Caco-2 (cell line): ENCODE measurements around the gene MED8. TPM values are rescaled to one million over a fixed set of nuclear protein-coding genes. Genes with fewer than 3 reads are reported as not detected.

Source experiments
- BruUV-seq: library from RNA; stranded (reverse); fragments of 400-500 nt; replicated peaks from 2 replicates; lab custom pipeline; 2021; lab: Mats Ljungman, UMichigan
- CTCF ChIA-PET: fragments of 300-600 bp; sonication (Branson Sonifier 250); formaldehyde crosslinking; loops from one replicate; lab custom pipeline; 2022; ENCODE audit warnings: antibody characterized with exemption; lab: Charles Lee
- POLR2A ChIA-PET: fragments of 300-600 bp; sonication (Branson Sonifier 250); formaldehyde crosslinking; loops from one replicate; lab custom pipeline; 2022; ENCODE audit warnings: antibody characterized with exemption; lab: Charles Lee
- DNase-seq, 2 experiments: peaks; one replicate each; pipeline versions ENCODE4 v3.0.0 to v3.0.0-alpha.2; 2020 to 2022
- H3K27me3 ChIP-seq: replicated peaks from 2 replicates; pipeline ENCODE4 v1.6.0; 2011; ENCODE audit warnings: low read length; ENCODE audit not compliant: control insufficient read depth, insufficient read depth
- H3K36me3 ChIP-seq: 2 replicates; pipeline ENCODE4 v1.5.1; 2011; ENCODE audit warnings: low read length; ENCODE audit not compliant: control insufficient read depth, insufficient read depth
- H3K4me1 ChIP-seq: fragments of 250-450 bp; sonication (Bioruptor Pico); 2 replicates; pipeline ENCODE4 v1.5.1; 2020; ENCODE audit warnings: mild to moderate bottlenecking
- H3K4me3 ChIP-seq: 2 replicates; pipeline ENCODE4 v1.5.1; 2011; ENCODE audit warnings: low read depth, mild to moderate bottlenecking, control low read depth, low read length
- H3K9me3 ChIP-seq: fragments of 250-450 bp; sonication (Bioruptor Pico); 2 replicates; pipeline ENCODE4 v1.5.1; 2020; ENCODE audit warnings: mild to moderate bottlenecking, moderate library complexity
- H3K27ac Mint-ChIP-seq: one replicate; pipeline ENCODE4 v1.8.0; 2022; ENCODE audit warnings: mixed read lengths; ENCODE audit not compliant: unreplicated experiment
- H3K27me3 Mint-ChIP-seq: one replicate; pipeline ENCODE4 v1.8.0; 2022; ENCODE audit warnings: mixed read lengths; ENCODE audit not compliant: insufficient read depth, unreplicated experiment
- H3K36me3 Mint-ChIP-seq: one replicate; pipeline ENCODE4 v1.8.0; 2022; ENCODE audit warnings: mild to moderate bottlenecking, mixed read lengths; ENCODE audit not compliant: insufficient read depth, unreplicated experiment
- H3K4me1 Mint-ChIP-seq: one replicate; pipeline ENCODE4 v1.8.0; 2022; ENCODE audit warnings: low read depth, mixed read lengths; ENCODE audit not compliant: unreplicated experiment
- H3K4me3 Mint-ChIP-seq: one replicate; pipeline ENCODE4 v1.8.0; 2022; ENCODE audit warnings: mild to moderate bottlenecking, moderate library complexity, mixed read lengths; ENCODE audit not compliant: unreplicated experiment
- H3K9me3 Mint-ChIP-seq: one replicate; pipeline ENCODE4 v1.8.0; 2022; ENCODE audit warnings: mixed read lengths; ENCODE audit not compliant: unreplicated experiment
- CTCF ChIP-seq, 2 experiments: fragments of 200-600 bp in 1 of 2; IDR thresholded peaks; 1 replicate in 1 of 2; 2 replicates in 1 of 2; pipeline versions ENCODE4 v1.5.1 to v1.8.0; 2011 to 2022; ENCODE audit warnings: antibody characterized with exemption in 1 of 2, control low read depth in 1 of 2, inconsistent platforms in 1 of 2, low read depth in 1 of 2, low read length in 1 of 2, mild to moderate bottlenecking in 1 of 2, moderate library complexity in 1 of 2; ENCODE audit not compliant: insufficient read depth in 1 of 2, severe bottlenecking in 1 of 2, unreplicated experiment in 1 of 2
- intact Hi-C: fragments of 100-400 bp; cut with micrococcal nuclease; formaldehyde crosslinking; loops from one replicate; pipeline ENCODE4 v1.10.0; 2022; ENCODE audit not compliant: unreplicated experiment
- total RNA-seq: library from RNA; stranded (reverse); gene quantifications from 2 replicates; pipeline ENCODE4 v1.2.3, GENCODE V29; 2022

The MED8 gene
- total RNA-seq, 1 experiment from 2014 or later = 35.8 TPM

DNA sequence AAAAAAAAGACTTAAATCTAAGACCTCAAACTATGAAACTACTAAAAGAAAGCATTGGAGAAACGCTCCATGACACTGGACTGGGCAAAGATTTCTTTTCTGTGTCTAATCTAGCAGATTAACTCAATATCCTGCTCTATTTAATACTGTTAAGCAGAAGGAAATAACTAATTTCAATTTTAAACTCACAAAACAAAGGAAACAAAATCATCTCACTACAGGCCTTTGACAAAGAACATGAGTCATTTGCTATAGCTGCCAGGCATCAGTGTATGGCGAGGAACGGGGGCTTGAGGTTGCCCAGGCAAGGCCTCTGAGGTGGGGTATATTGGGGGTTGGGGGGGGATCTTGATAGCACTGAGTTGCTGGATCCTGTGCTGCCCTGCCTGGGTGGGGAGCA is 21.0 kb upstream of the MED8 start:
- peaks cover 10% of the 10 kb centered on the region for H3K36me3 Mint-ChIP-seq
- no peaks in the 10 kb centered on the region for H3K27me3 Mint-ChIP-seq
- H3K4me3 Mint-ChIP-seq = no peak overlapping the region
- Histone ChIP-seq H3K27me3 (no peaks in the 10 kb centered on the region), H3K4me1 (no peaks in the 10 kb centered on the region), H3K4me3 (no peak overlapping the region), H3K36me3 (no peaks in the 10 kb centered on the region), H3K9me3 (no peaks in the 10 kb centered on the region)
- intact Hi-C loops = no loop called here
- POLR2A ChIA-PET = no interaction called here
- no peak for TF ChIP-seq CTCF (IDR thresholded peaks at IDR 0.05; ENCODE audit: insufficient read depth in 1 of 2, low read depth in 1 of 2, low read length in 1 of 2, severe bottlenecking in 1 of 2, unreplicated experiment in 1 of 2)
- no peaks in the 10 kb centered on the region for H3K4me1 Mint-ChIP-seq
- no peak overlapping the region for H3K27ac Mint-ChIP-seq
- no TSS peak for BruUV-seq
- no peaks in the 10 kb centered on the region for H3K9me3 Mint-ChIP-seq
- no peak for DNase-seq
- CTCF ChIA-PET = no interaction called here

DNA sequence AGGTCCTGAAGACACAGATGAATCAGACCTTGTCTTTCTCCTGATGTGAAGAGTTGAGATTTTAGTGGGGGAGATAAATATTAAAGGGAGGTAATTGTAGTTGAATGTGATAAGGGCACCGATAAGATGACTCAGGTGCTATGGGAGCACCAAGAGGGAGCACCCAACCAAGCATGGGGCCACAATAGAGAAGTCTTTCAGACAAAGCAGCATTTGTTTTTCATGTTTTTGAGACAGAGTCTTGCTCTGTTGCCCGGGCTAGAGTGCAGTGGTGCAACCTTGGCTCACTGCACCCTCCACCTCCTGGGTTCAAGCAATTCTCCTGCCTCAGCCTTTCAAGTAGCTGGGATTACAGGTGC is 16.3 kb upstream of the MED8 start:
- CTCF ChIA-PET = no interaction called here
- POLR2A ChIA-PET = no interaction called here
- no peaks in the 10 kb centered on the region for H3K27me3 Mint-ChIP-seq
- intact Hi-C loops = no loop called here
- Histone ChIP-seq H3K4me1 (no peaks in the 10 kb centered on the region), H3K4me3 (no peak overlapping the region), H3K9me3 (no peaks in the 10 kb centered on the region), H3K36me3 (no peaks in the 10 kb centered on the region), H3K27me3 (no peaks in the 10 kb centered on the region)
- H3K4me3 Mint-ChIP-seq = no peak overlapping the region
- no peaks in the 10 kb centered on the region for H3K9me3 Mint-ChIP-seq
- no peak for TF ChIP-seq CTCF (IDR thresholded peaks at IDR 0.05; ENCODE audit: insufficient read depth in 1 of 2, low read depth in 1 of 2, low read length in 1 of 2, severe bottlenecking in 1 of 2, unreplicated experiment in 1 of 2)
- H3K27ac Mint-ChIP-seq = no peak overlapping the region
- DNase-seq = no peak
- no peaks in the 10 kb centered on the region for H3K4me1 Mint-ChIP-seq
- no TSS peak for BruUV-seq
- peaks cover 11% of the 10 kb centered on the region for H3K36me3 Mint-ChIP-seq

GRCh38 chr1:43405219-43405875 is 15.7 kb upstream of the MED8 start:
- DNase-seq = no peak
- H3K9me3 ChIP-seq = no peaks in the 10 kb centered on the region
- no TSS peak for BruUV-seq
- H3K4me3 ChIP-seq = no peak overlapping the region
- H3K36me3 ChIP-seq = no peaks in the 10 kb centered on the region
- H3K4me1 Mint-ChIP-seq = no peaks in the 10 kb centered on the region
- H3K27ac Mint-ChIP-seq = no peak overlapping the region
- H3K27me3 ChIP-seq = no peaks in the 10 kb centered on the region
- no peaks in the 10 kb centered on the region for H3K4me1 ChIP-seq
- H3K27me3 Mint-ChIP-seq = no peaks in the 10 kb centered on the region
- peaks cover 11% of the 10 kb centered on the region for H3K36me3 Mint-ChIP-seq
- no peak for TF ChIP-seq CTCF (IDR thresholded peaks at IDR 0.05; ENCODE audit: insufficient read depth in 1 of 2, low read depth in 1 of 2, low read length in 1 of 2, severe bottlenecking in 1 of 2, unreplicated experiment in 1 of 2)
- H3K4me3 Mint-ChIP-seq = no peak overlapping the region
- CTCF ChIA-PET = no interaction called here
- no peaks in the 10 kb centered on the region for H3K9me3 Mint-ChIP-seq
- intact Hi-C loops = no loop called here
- POLR2A ChIA-PET = no interaction called here
